ENCODE results near the gene OS9. TPM values are rescaled to one million over a fixed set of nuclear protein-coding genes. Genes with fewer than 3 reads are reported as not detected.

OS9 gene
- polyA plus RNA-seq, 2 of the 4 experiments (the other 2 are of a cell fraction): 128 to 183 TPM

DNA sequence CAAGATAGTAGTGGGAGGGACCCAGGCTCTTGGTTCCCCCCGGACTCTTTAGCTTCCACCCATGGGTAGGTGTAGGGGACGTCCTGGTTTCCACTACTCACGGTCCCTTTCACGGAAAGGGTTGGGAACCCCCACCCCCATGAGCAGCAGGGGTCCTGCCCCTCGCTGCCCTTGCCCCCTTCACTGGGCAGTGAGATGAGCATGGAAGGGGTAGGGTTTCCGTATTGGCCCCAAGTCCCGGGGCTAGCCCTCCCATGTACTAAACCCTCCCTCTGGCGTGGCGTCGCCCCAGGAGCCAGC lies 31.9 kb downstream of the OS9 start:
- no peak for FAIRE-seq
- ATAC-seq: peak; percentile 22 to 41; a peak in 5 of 6 replicates
- POLR2A ChIA-PET: interaction anchor here (1.0 to 1.9 kb wide), 6 partner anchors 10 to 39 kb away, joined by 3 to 14 read pairs (median 4); partner anchors contain the start of genes CDK4 and TSPAN31

DNA sequence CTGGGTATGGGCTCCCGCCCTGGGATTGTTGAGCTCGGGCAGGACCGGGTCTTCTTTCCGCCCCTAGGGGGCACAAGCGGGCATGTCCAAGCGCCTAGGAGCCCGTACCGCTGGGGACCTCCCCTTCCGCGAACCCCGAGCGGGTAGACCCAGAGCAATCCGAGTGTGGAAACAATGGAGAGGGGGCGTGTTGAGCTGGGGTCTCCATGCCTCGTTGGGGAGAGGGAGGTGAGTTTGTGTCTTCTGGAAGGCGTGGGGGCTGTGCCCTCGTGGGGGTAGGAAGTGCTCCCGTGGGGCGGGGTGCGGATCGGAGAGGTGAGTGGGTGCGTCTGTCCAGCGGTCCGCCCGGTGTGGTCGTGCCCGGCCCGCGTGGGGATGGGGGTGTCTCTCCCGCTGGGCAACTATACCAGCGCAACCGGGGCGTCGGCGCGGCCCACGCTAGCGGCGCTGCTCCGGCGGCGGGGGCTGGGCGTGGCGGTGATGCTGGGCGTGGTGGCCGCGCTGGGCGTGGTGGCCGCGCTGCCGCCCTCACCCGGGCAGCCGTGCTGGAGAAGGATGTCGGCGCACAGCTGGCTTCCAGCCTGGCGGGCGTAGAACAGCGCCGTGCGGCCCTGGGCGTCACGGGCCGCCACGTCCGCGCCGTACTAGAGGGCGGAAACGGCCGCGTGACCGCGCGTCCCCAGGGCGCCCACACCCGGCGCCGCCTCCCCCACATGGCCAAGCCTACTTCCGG lies 32.4 kb downstream of the OS9 start:
- CTCF ChIA-PET: interaction anchor here (0.5 to 13.8 kb wide), 28 partner anchors 10 to 544 kb away, joined by 3 to 242 read pairs (median 4); partner anchors contain the start of genes AGAP2, CDK4, DTX3 and OS9
- ATAC-seq: peak; percentile 87 to 95
- POLR2A ChIA-PET: interaction anchor here (1.0 to 1.9 kb wide), 6 partner anchors 9 to 39 kb away, joined by 3 to 14 read pairs (median 4); partner anchors contain the start of genes CDK4 and TSPAN31
- H3K4me1 ChIP-seq: peaks cover 18% of the 10 kb centered on the region
- WGBS (ENCODE audit: missing lambda C conversion rate): 2% methylated on average over 43 of the region's 79 CpGs
- DNase-seq (ENCODE audit: low read depth in 1 of 2, low spot score in 1 of 2): peak; percentile 89 to 97
- peak overlapping the region; percentile 97 to 98 for H3K27ac ChIP-seq
- no peaks in the 10 kb centered on the region for H3K9me3 ChIP-seq
- H3K4me2 ChIP-seq: peak overlapping the region; percentile 99
- peak overlapping the region; percentile 96 for H3K4me3 ChIP-seq
- FAIRE-seq: peak; percentile 72
- TF ChIP-seq, protein P1, sequence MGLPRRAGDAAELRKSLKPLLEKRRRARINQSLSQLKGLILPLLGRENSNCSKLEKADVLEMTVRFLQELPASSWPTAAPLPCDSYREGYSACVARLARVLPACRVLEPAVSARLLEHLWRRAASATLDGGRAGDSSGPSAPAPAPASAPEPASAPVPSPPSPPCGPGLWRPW (IDR thresholded peaks at IDR 0.05): no peak
- TF ChIP-seq, protein P2, sequence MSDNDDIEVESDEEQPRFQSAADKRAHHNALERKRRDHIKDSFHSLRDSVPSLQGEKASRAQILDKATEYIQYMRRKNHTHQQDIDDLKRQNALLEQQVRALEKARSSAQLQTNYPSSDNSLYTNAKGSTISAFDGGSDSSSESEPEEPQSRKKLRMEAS (IDR thresholded peaks at IDR 0.05): peak; percentile 77
- TF ChIP-seq MAZ (IDR thresholded peaks at IDR 0.05; ENCODE audit: borderline replicate concordance, low read depth, low read length): no peak
- TF ChIP-seq RFX5 (IDR thresholded peaks at IDR 0.05): no peak
- TF ChIP-seq, protein P3, sequence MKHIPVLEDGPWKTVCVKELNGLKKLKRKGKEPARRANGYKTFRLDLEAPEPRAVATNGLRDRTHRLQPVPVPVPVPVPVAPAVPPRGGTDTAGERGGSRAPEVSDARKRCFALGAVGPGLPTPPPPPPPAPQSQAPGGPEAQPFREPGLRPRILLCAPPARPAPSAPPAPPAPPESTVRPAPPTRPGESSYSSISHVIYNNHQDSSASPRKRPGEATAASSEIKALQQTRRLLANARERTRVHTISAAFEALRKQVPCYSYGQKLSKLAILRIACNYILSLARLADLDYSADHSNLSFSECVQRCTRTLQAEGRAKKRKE (CRISPR knock-in tag; IDR thresholded peaks at IDR 0.05; ENCODE audit: low read depth): no peak
- TF ChIP-seq GATA3 (IDR thresholded peaks at IDR 0.05; ENCODE audit: borderline replicate concordance): peak; percentile 25; the same call in 1 of the 2 replicates
- TF ChIP-seq CBX8 (IDR thresholded peaks at IDR 0.05): no peak
- peak; percentile 45; the same call in 2 of the 3 replicates for TF ChIP-seq SMC3 (IDR thresholded peaks at IDR 0.05)
- no peak for TF ChIP-seq KDM5A (IDR thresholded peaks at IDR 0.05)
- TF ChIP-seq CHD2 (IDR thresholded peaks at IDR 0.05; ENCODE audit: low read length, partially characterized antibody): no peak
- TF ChIP-seq NR3C1 (IDR thresholded peaks at IDR 0.05): no peak
- TF ChIP-seq, protein P4, sequence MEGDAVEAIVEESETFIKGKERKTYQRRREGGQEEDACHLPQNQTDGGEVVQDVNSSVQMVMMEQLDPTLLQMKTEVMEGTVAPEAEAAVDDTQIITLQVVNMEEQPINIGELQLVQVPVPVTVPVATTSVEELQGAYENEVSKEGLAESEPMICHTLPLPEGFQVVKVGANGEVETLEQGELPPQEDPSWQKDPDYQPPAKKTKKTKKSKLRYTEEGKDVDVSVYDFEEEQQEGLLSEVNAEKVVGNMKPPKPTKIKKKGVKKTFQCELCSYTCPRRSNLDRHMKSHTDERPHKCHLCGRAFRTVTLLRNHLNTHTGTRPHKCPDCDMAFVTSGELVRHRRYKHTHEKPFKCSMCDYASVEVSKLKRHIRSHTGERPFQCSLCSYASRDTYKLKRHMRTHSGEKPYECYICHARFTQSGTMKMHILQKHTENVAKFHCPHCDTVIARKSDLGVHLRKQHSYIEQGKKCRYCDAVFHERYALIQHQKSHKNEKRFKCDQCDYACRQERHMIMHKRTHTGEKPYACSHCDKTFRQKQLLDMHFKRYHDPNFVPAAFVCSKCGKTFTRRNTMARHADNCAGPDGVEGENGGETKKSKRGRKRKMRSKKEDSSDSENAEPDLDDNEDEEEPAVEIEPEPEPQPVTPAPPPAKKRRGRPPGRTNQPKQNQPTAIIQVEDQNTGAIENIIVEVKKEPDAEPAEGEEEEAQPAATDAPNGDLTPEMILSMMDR (IDR thresholded peaks at IDR 0.05): peak; percentile 82
- TF ChIP-seq FOXS1 (CRISPR knock-in tag; IDR thresholded peaks at IDR 0.05): no peak
- no peak for TF ChIP-seq EHF (CRISPR knock-in tag; IDR thresholded peaks at IDR 0.05)
- TF ChIP-seq, protein P5, sequence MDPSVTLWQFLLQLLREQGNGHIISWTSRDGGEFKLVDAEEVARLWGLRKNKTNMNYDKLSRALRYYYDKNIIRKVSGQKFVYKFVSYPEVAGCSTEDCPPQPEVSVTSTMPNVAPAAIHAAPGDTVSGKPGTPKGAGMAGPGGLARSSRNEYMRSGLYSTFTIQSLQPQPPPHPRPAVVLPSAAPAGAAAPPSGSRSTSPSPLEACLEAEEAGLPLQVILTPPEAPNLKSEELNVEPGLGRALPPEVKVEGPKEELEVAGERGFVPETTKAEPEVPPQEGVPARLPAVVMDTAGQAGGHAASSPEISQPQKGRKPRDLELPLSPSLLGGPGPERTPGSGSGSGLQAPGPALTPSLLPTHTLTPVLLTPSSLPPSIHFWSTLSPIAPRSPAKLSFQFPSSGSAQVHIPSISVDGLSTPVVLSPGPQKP (IDR thresholded peaks at IDR 0.05; ENCODE audit: low read depth, low read length): no peak
- TF ChIP-seq ZC3H11A (IDR thresholded peaks at IDR 0.05): no peak
- TF ChIP-seq ESRRA (IDR thresholded peaks at IDR 0.05; ENCODE audit: borderline replicate concordance, low read length): no peak
- no peak for TF ChIP-seq MAFK (IDR thresholded peaks at IDR 0.05; ENCODE audit: partially characterized antibody)
- TF ChIP-seq, protein P6, sequence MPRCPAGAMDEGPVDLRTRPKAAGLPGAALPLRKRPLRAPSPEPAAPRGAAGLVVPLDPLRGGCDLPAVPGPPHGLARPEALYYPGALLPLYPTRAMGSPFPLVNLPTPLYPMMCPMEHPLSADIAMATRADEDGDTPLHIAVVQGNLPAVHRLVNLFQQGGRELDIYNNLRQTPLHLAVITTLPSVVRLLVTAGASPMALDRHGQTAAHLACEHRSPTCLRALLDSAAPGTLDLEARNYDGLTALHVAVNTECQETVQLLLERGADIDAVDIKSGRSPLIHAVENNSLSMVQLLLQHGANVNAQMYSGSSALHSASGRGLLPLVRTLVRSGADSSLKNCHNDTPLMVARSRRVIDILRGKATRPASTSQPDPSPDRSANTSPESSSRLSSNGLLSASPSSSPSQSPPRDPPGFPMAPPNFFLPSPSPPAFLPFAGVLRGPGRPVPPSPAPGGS (IDR thresholded peaks at IDR 0.05): peak; percentile 72; the same call in 2 of the 3 replicates
- TF ChIP-seq, protein P7, sequence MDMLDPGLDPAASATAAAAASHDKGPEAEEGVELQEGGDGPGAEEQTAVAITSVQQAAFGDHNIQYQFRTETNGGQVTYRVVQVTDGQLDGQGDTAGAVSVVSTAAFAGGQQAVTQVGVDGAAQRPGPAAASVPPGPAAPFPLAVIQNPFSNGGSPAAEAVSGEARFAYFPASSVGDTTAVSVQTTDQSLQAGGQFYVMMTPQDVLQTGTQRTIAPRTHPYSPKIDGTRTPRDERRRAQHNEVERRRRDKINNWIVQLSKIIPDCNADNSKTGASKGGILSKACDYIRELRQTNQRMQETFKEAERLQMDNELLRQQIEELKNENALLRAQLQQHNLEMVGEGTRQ (IDR thresholded peaks at IDR 0.05): peak; percentile 34; the same call in 1 of the 2 replicates
- TF ChIP-seq FOSL2 (IDR thresholded peaks at IDR 0.05): no peak
- TF ChIP-seq FOSL2 (CRISPR knock-in tag; IDR thresholded peaks at IDR 0.05): no peak
- peak; percentile 86; the same call in 1 of the 2 replicates for TF ChIP-seq PHF8 (IDR thresholded peaks at IDR 0.05; ENCODE audit: borderline replicate concordance, low read depth)
- TF ChIP-seq HOXB5 (CRISPR knock-in tag; IDR thresholded peaks at IDR 0.05): no peak
- TF ChIP-seq HOXB13 (CRISPR knock-in tag; IDR thresholded peaks at IDR 0.05; ENCODE audit: low read depth): peak; percentile 14; the same call in 1 of the 2 replicates
- TF ChIP-seq CBX2 (IDR thresholded peaks at IDR 0.05; ENCODE audit: borderline replicate concordance, low read depth): no peak

More for the DNA sequence above, 31.9 kb downstream of the OS9 start:
- CTCF ChIA-PET: interaction anchor here (0.7 to 13.8 kb wide), 22 partner anchors 9 to 177 kb away, joined by 3 to 242 read pairs (median 7); partner anchors contain the start of genes AGAP2, CDK4, DTX3 and OS9
- TF ChIP-seq POLR2A (IDR thresholded peaks at IDR 0.05; ENCODE audit: low read length) (peak; percentile 20; the same call in 1 of the 2 replicates), CEBPB (IDR thresholded peaks at IDR 0.05) (no peak), NPAS2 (CRISPR knock-in tag; IDR thresholded peaks at IDR 0.05; ENCODE audit: borderline replicate concordance) (no peak)
- H3K4me1 ChIP-seq: peaks cover 18% of the 10 kb centered on the region
- 6% methylated on average over 7 of the region's 10 CpGs for WGBS (ENCODE audit: missing lambda C conversion rate)
- H3K4me3 ChIP-seq: peak overlapping the region; percentile 96
- H3K27ac ChIP-seq: peak overlapping the region; percentile 97 to 98
- H3K4me2 ChIP-seq: peak overlapping the region; percentile 99
- peak in 1 of 2 experiments; percentile 43 for DNase-seq (ENCODE audit: low read depth in 1 of 2, low spot score in 1 of 2)
- no peaks in the 10 kb centered on the region for H3K9me3 ChIP-seq

All from A549 (cell line).